Measurements from ENCODE around the gene BMI1. TPM values are rescaled to one million over a fixed set of nuclear protein-coding genes. Genes with fewer than 3 reads are reported as not detected.
A peak's percentile ranks its signal among the peaks of the same experiment; 100 is the strongest.

Gene BMI1
- total and polyA plus RNA-seq, 2 donors from 2014 or later = 18.7 to 49.0 TPM

- FAIRE-seq (no peak), DNase-seq (no peak)
- H3K36me3 ChIP-seq (ENCODE audit: control insufficient read depth in 2 of 3, insufficient read depth in 3 of 3, low read length in 3 of 3) = no peaks in the 10 kb centered on the region
- no peak overlapping the region for H3K27ac ChIP-seq (ENCODE audit: low read depth in 2 of 2, low read length in 2 of 2)
- H3K4me1 ChIP-seq (ENCODE audit: control insufficient read depth in 2 of 3, insufficient read depth in 2 of 3, low read depth in 1 of 3, low read length in 3 of 3) = peaks cover 0 to 14% (median 3%) of the 10 kb centered on the region in 3 donors
- TF ChIP-seq CTCF (IDR thresholded peaks at IDR 0.05; ENCODE audit: borderline replicate concordance, extremely low read depth, insufficient read depth) = no peak
- H3K27me3 ChIP-seq (ENCODE audit: control insufficient read depth, insufficient read depth, low read length) = peaks cover 70% of the 10 kb centered on the region
- peak overlapping the region in 1 of 3 donors; percentile 7 for H3K9ac ChIP-seq (ENCODE audit: low read length in 3 of 3)
- peak overlapping the region; percentile 25 to 57 (median 51) for H3K4me3 ChIP-seq (ENCODE audit: low read length in 3 of 3)
- H3K9me3 ChIP-seq (ENCODE audit: control insufficient read depth in 2 of 3, insufficient read depth in 1 of 3, low read length in 3 of 3) = no peaks in the 10 kb centered on the region
- intact Hi-C loops (cut with DNase I) = no loop called here
These were observed 18.9 kb downstream of the BMI1 start for GRCh38 chr10:22339761-22340328.

- H3K9me3 ChIP-seq (ENCODE audit: control insufficient read depth in 2 of 3, insufficient read depth in 1 of 3, low read length in 3 of 3) = no peaks in the 10 kb centered on the region
- no peaks in the 10 kb centered on the region for H3K36me3 ChIP-seq (ENCODE audit: control insufficient read depth in 2 of 3, insufficient read depth in 3 of 3, low read length in 3 of 3)
- intact Hi-C loops (cut with DNase I) = no loop called here
- peak overlapping the region; percentile 7 to 42 (median 27) for H3K9ac ChIP-seq (ENCODE audit: low read length in 3 of 3)
- TF ChIP-seq CTCF (IDR thresholded peaks at IDR 0.05; ENCODE audit: borderline replicate concordance, extremely low read depth, insufficient read depth) = no peak
- H3K27ac ChIP-seq (ENCODE audit: low read depth in 2 of 2, low read length in 2 of 2) = peak overlapping the region; percentile 73 to 85
- FAIRE-seq = no peak
- peaks cover 0 to 16% (median 3%) of the 10 kb centered on the region in 3 donors for H3K4me1 ChIP-seq (ENCODE audit: control insufficient read depth in 2 of 3, insufficient read depth in 2 of 3, low read depth in 1 of 3, low read length in 3 of 3)
- peak overlapping the region; percentile 36 to 57 (median 51) for H3K4me3 ChIP-seq (ENCODE audit: low read length in 3 of 3)
- H3K27me3 ChIP-seq (ENCODE audit: control insufficient read depth, insufficient read depth, low read length) = peaks cover 72% of the 10 kb centered on the region
- peak; percentile 87 to 93 (median 92) for DNase-seq
These were observed 19.7 kb downstream of the BMI1 start for GRCh38 chr10:22340329-22341189.

- FAIRE-seq = no peak
- H3K27me3 ChIP-seq (ENCODE audit: control insufficient read depth, insufficient read depth, low read length) = peaks cover 76% of the 10 kb centered on the region
- peak overlapping the region; percentile 35 to 57 (median 45) for H3K4me3 ChIP-seq (ENCODE audit: low read length in 3 of 3)
- H3K4me1 ChIP-seq (ENCODE audit: control insufficient read depth in 2 of 3, insufficient read depth in 2 of 3, low read depth in 1 of 3, low read length in 3 of 3) = peaks cover 0 to 10% (median 3%) of the 10 kb centered on the region in 3 donors
- no peak for TF ChIP-seq CTCF (IDR thresholded peaks at IDR 0.05; ENCODE audit: borderline replicate concordance, extremely low read depth, insufficient read depth)
- peaks cover 0 to 3% (median 0%) of the 10 kb centered on the region in 3 donors for H3K9me3 ChIP-seq (ENCODE audit: control insufficient read depth in 2 of 3, insufficient read depth in 1 of 3, low read length in 3 of 3)
- intact Hi-C loops (cut with DNase I) = no loop called here
- no peaks in the 10 kb centered on the region for H3K36me3 ChIP-seq (ENCODE audit: control insufficient read depth in 2 of 3, insufficient read depth in 3 of 3, low read length in 3 of 3)
- peak overlapping the region; percentile 73 to 85 for H3K27ac ChIP-seq (ENCODE audit: low read depth in 2 of 2, low read length in 2 of 2)
- H3K9ac ChIP-seq (ENCODE audit: low read length in 3 of 3) = peak overlapping the region in 1 of 3 donors; percentile 14
- peak in 3 of 5 donors; percentile 66 to 80 (median 76) for DNase-seq
These were observed 20.5 kb downstream of the BMI1 start for GRCh38 chr10:22341190-22341925.
